Fibroblast of lung (primary cell): ENCODE data around the gene LMF1. TPM values are rescaled to one million over a fixed set of nuclear protein-coding genes. Genes with fewer than 3 reads are reported as not detected.

ENCODE experiments used
- DNase-seq, 2 donors: peaks; one replicate each; pipeline versions ENCODE4 v3.0.0 to v3.0.0-alpha.2; 2010; ENCODE audit warnings: low read depth in 2 of 2
- H2AFZ ChIP-seq: 2 replicates; pipeline ENCODE4 v1.5.1; 2012; ENCODE audit warnings: low read length, control low read depth, inconsistent platforms
- H3K27ac ChIP-seq: 2 replicates; pipeline ENCODE4 v1.5.1; 2011; ENCODE audit warnings: low read length, control low read depth; ENCODE audit not compliant: insufficient read depth
- H3K27me3 ChIP-seq: 2 replicates; pipeline ENCODE4 v1.5.1; 2011; ENCODE audit warnings: mild to moderate bottlenecking, low read length; ENCODE audit not compliant: control insufficient read depth, insufficient read depth
- H3K36me3 ChIP-seq: 2 replicates; pipeline ENCODE4 v1.5.1; 2011; ENCODE audit warnings: low read length; ENCODE audit not compliant: control insufficient read depth, insufficient read depth
- H3K4me1 ChIP-seq: 2 replicates; pipeline ENCODE4 v1.5.1; 2011; ENCODE audit warnings: low read length; ENCODE audit not compliant: control insufficient read depth, insufficient read depth; ENCODE audit errors: extremely low read depth
- H3K4me2 ChIP-seq: 2 replicates; pipeline ENCODE4 v1.5.1; 2011; ENCODE audit warnings: low read length, control low read depth; ENCODE audit not compliant: insufficient read depth; ENCODE audit errors: extremely low read depth
- H3K4me3 ChIP-seq, 4 experiments: fragments of 200-600 bp in 1 of 4; sonication (generic) in 1 of 4; replicated peaks in 1 of 4; 2 replicates each; pipeline ENCODE4 v1.5.1; 2011 to 2016; ENCODE audit warnings: low read length in 4 of 4, low read depth in 3 of 4, mild to moderate bottlenecking in 3 of 4, control low read depth in 2 of 4, inconsistent platforms in 1 of 4, mixed read lengths in 1 of 4; ENCODE audit not compliant: insufficient read depth in 1 of 4; ENCODE audit errors: control extremely low read depth in 1 of 4
- H3K79me2 ChIP-seq: 2 replicates; pipeline ENCODE4 v1.5.1; 2012; ENCODE audit warnings: mild to moderate bottlenecking, low read length, inconsistent platforms; ENCODE audit not compliant: control insufficient read depth, insufficient read depth
- H3K9ac ChIP-seq: 2 replicates; pipeline ENCODE4 v1.5.1; 2011; ENCODE audit warnings: mild to moderate bottlenecking, low read length, control low read depth; ENCODE audit not compliant: insufficient read depth
- H3K9me3 ChIP-seq: 2 replicates; pipeline ENCODE4 v1.5.1; 2012; ENCODE audit warnings: low read depth, low read length; ENCODE audit not compliant: control insufficient read depth, insufficient read depth
- H4K20me1 ChIP-seq: 2 replicates; pipeline ENCODE4 v1.5.1; 2011; ENCODE audit warnings: low read length; ENCODE audit not compliant: control insufficient read depth, insufficient read depth; ENCODE audit errors: extremely low read depth
- EZH2 ChIP-seq: IDR thresholded peaks from 2 replicates; pipeline ENCODE4 v1.5.1; 2012; ENCODE audit warnings: low read length, control low read depth, mild to moderate bottlenecking; ENCODE audit errors: missing control alignments
- polyA plus RNA-seq, 2 donors: library from polyadenylated mRNA; depleted of rRNA in 1 of 2; stranded (reverse) in 1 of 2; unstranded in 1 of 2; fragments of >200 nt; gene quantifications; 2 replicates each; pipeline ENCODE4 v1.2.1, GENCODE V29; 2011 to 2012; ENCODE audit warnings: missing spikeins in 1 of 2
- total RNA-seq: library from RNA; depleted of rRNA; stranded (reverse); fragments of >200 nt; gene quantifications from 2 replicates; pipeline ENCODE4 v1.2.1, GENCODE V29; 2014
- TF ChIP-seq, protein P1 (sequence below), 2 donors: IDR thresholded peaks in 1 of 2; conservative IDR thresholded peaks in 1 of 2; 1 replicate in 1 of 2; 2 replicates in 1 of 2; pipeline ENCODE4 v1.5.1; 2011 to 2012; ENCODE audit warnings: low read length in 2 of 2, control low read depth in 1 of 2, inconsistent platforms in 1 of 2, low read depth in 1 of 2, mild to moderate bottlenecking in 1 of 2

Gene LMF1
- total and polyA plus RNA-seq, 2 donors (not counting 1 experiment from before 2014, with no cell fraction given), result 12.3 to 12.6 TPM

DNA sequence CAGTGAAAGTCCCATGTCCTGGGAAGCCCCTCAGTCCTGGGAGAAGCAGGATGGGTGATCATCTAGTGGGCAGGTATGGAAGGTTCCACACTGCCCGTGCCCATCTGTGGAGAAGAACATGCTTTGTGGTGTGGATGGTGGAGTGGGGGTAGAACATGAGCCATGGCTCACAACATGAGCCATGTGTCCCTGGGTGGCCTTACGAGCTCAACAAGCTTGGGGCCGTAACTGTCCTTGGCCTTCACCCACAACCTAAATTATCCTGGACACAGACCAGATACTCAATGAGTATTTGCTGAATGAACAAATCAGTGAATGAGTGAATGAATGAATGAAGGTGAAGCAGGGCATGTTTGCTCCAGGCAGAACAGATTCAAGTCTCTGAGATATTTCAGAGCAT is 24.3 kb upstream of the LMF1 start:
- Histone ChIP-seq H3K4me1 (no peaks in the 10 kb centered on the region), H3K27me3 (no peaks in the 10 kb centered on the region), H3K27ac (no peak overlapping the region), H3K36me3 (no peaks in the 10 kb centered on the region), H2AFZ (no peak overlapping the region), H3K9ac (no peak overlapping the region), H3K9me3 (no peaks in the 10 kb centered on the region), H4K20me1 (no peaks in the 10 kb centered on the region), H3K79me2 (no peaks in the 10 kb centered on the region), H3K4me2 (no peak overlapping the region), H3K4me3 (no peak overlapping the region)
- TF ChIP-seq, protein P1, sequence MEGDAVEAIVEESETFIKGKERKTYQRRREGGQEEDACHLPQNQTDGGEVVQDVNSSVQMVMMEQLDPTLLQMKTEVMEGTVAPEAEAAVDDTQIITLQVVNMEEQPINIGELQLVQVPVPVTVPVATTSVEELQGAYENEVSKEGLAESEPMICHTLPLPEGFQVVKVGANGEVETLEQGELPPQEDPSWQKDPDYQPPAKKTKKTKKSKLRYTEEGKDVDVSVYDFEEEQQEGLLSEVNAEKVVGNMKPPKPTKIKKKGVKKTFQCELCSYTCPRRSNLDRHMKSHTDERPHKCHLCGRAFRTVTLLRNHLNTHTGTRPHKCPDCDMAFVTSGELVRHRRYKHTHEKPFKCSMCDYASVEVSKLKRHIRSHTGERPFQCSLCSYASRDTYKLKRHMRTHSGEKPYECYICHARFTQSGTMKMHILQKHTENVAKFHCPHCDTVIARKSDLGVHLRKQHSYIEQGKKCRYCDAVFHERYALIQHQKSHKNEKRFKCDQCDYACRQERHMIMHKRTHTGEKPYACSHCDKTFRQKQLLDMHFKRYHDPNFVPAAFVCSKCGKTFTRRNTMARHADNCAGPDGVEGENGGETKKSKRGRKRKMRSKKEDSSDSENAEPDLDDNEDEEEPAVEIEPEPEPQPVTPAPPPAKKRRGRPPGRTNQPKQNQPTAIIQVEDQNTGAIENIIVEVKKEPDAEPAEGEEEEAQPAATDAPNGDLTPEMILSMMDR (conservative IDR thresholded peaks at IDR 0.05 in 1 of 2, IDR thresholded peaks at IDR 0.05 in 1 of 2; ENCODE audit: low read depth in 1 of 2, low read length in 2 of 2), result no peak
- no peak for TF ChIP-seq EZH2
- peak; percentile 43 to 49 for DNase-seq

DNA sequence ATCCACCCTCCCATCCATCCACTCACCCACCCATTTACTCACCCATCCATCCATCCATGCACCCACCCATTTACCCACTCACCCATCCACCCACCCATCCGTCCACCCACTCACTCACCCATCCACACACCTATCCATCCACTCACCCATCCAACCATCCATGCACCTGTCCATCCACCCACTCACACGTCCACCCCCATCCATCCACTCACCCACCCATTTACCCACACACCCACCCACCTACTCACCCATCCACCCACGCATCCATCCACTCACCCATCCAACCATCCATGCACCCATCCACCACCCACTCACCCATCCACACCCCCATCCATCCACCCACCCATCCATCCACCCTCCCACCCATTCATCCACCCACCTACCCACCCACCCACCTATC is 22.9 kb upstream of the LMF1 start:
- Histone ChIP-seq H3K4me3 (no peak overlapping the region), H3K36me3 (no peaks in the 10 kb centered on the region), H3K4me1 (no peaks in the 10 kb centered on the region), H3K27me3 (no peaks in the 10 kb centered on the region), H2AFZ (no peak overlapping the region), H3K9me3 (no peaks in the 10 kb centered on the region), H3K9ac (no peak overlapping the region), H3K27ac (no peak overlapping the region), H3K79me2 (no peaks in the 10 kb centered on the region), H4K20me1 (no peaks in the 10 kb centered on the region), H3K4me2 (no peak overlapping the region)
- DNase-seq, result no peak
- TF ChIP-seq EZH2, result no peak
- TF ChIP-seq, protein P1 (conservative IDR thresholded peaks at IDR 0.05 in 1 of 2, IDR thresholded peaks at IDR 0.05 in 1 of 2; ENCODE audit: low read depth in 1 of 2, low read length in 2 of 2), result no peak

DNA sequence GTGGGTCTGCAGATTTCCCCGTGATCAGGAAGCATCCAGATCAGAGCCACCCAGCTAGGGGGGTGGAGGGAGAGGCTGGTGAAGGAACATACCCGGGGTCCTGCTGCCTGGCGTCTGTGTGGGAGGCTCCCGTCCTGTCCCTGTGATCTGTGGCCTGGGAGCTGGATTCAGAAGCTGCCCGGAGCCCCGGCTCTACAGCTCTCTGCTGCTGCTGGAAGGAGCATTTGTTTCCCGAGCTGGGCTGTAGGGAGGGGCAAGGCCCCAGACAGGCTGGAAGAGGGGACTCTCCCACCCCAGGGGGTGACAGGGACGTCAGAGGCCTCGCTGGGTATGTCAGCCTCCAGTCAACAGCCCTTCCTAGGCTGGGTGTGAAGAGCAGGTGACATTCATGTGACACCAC is 21.0 kb upstream of the LMF1 start:
- Histone ChIP-seq H3K79me2 (no peaks in the 10 kb centered on the region), H3K4me1 (no peaks in the 10 kb centered on the region), H3K4me2 (no peak overlapping the region), H3K9ac (no peak overlapping the region), H3K36me3 (no peaks in the 10 kb centered on the region), H2AFZ (no peak overlapping the region), H3K27ac (no peak overlapping the region), H3K27me3 (no peaks in the 10 kb centered on the region), H4K20me1 (no peaks in the 10 kb centered on the region), H3K4me3 (no peak overlapping the region), H3K9me3 (no peaks in the 10 kb centered on the region)
- TF ChIP-seq, protein P1 (conservative IDR thresholded peaks at IDR 0.05 in 1 of 2, IDR thresholded peaks at IDR 0.05 in 1 of 2; ENCODE audit: low read depth in 1 of 2, low read length in 2 of 2), result no peak
- no peak for TF ChIP-seq EZH2
- no peak for DNase-seq
